SK-N-SH treated with all-trans-retinoic acid at 6 μM for 48 hours (cell line): ENCODE data around the gene TCAP.

Experiments
- ATAC-seq: fragments of 200-7000 bp; cut with Tn5 transposase; 3 replicates; pipeline ENCODE4 v1.9.1; 2020; ENCODE audit warnings: mild to moderate bottlenecking, moderate library complexity
- GLIS3 ChIP-seq: fragments of 250-450 bp; sonication (Bioruptor Pico); IDR thresholded peaks from 2 replicates; pipeline ENCODE4 v1.5.0; 2020; ENCODE audit warnings: mild to moderate bottlenecking, moderate library complexity
- ISL1 ChIP-seq: fragments of 250-450 bp; sonication (Bioruptor Pico); IDR thresholded peaks from 2 replicates; pipeline ENCODE4 v2.1.2; 2022; ENCODE audit warnings: mild to moderate bottlenecking, moderate library complexity
- OSR1 ChIP-seq: fragments of 250-450 bp; sonication (Bioruptor Pico); IDR thresholded peaks from 2 replicates; pipeline ENCODE4 v1.8.0; 2022; ENCODE audit warnings: moderate library complexity, mild to moderate bottlenecking, inconsistent platforms
- PPARA ChIP-seq: fragments of 250-450 bp; sonication (Bioruptor Pico); IDR thresholded peaks from 2 replicates; pipeline ENCODE4 v1.5.0; 2020; ENCODE audit warnings: mild to moderate bottlenecking, borderline replicate concordance
- RARB ChIP-seq: fragments of 250-450 bp; sonication (Bioruptor Pico); IDR thresholded peaks from 2 replicates; pipeline ENCODE4 v1.8.0; 2021; ENCODE audit warnings: mild to moderate bottlenecking, moderate library complexity
- TOX ChIP-seq: fragments of 250-450 bp; sonication (Bioruptor Pico); IDR thresholded peaks from 2 replicates; pipeline ENCODE4 v1.8.0; 2021; ENCODE audit warnings: mild to moderate bottlenecking, moderate library complexity, borderline replicate concordance
- ZC3H10 ChIP-seq: fragments of 250-450 bp; sonication (Bioruptor Pico); IDR thresholded peaks from 2 replicates; pipeline ENCODE4 v1.5.1; 2021; ENCODE audit warnings: mild to moderate bottlenecking, moderate library complexity
- ZFP3 ChIP-seq: fragments of 250-450 bp; sonication (Bioruptor Pico); IDR thresholded peaks from 2 replicates; pipeline ENCODE4 v1.5.0; 2020; ENCODE audit warnings: mild to moderate bottlenecking, moderate library complexity
- ZFP30 ChIP-seq: fragments of 450-650 bp; formaldehyde crosslinking; IDR thresholded peaks from 2 replicates; pipeline ENCODE4 v1.5.0; 2022; ENCODE audit warnings: mild to moderate bottlenecking, moderate library complexity
- ZNF565 ChIP-seq: fragments of 450-650 bp; formaldehyde crosslinking; conservative IDR thresholded peaks from 2 replicates; pipeline ENCODE4 v1.5.0; 2020; ENCODE audit warnings: low read depth, mild to moderate bottlenecking, moderate library complexity
- ZNF70 ChIP-seq: fragments of 450-650 bp; formaldehyde crosslinking; IDR thresholded peaks from 2 replicates; pipeline ENCODE4 v1.5.0; 2020; ENCODE audit warnings: mild to moderate bottlenecking, moderate library complexity
- ZNF8 ChIP-seq: fragments of 450-650 bp; formaldehyde crosslinking; IDR thresholded peaks from 2 replicates; pipeline ENCODE4 v1.5.0; 2020; ENCODE audit warnings: mild to moderate bottlenecking, moderate library complexity
- TF ChIP-seq, protein P1 (sequence below): fragments of 250-450 bp; sonication (Bioruptor Pico); IDR thresholded peaks from 2 replicates; pipeline ENCODE4 v1.8.0; 2020; ENCODE audit warnings: mild to moderate bottlenecking, moderate library complexity, borderline replicate concordance
- TF ChIP-seq, protein P2 (sequence below): fragments of 250-450 bp; sonication (Bioruptor Pico); IDR thresholded peaks from 2 replicates; pipeline ENCODE4 v1.5.1; 2021; ENCODE audit warnings: mild to moderate bottlenecking, moderate library complexity
- TF ChIP-seq, protein P3 (sequence below): fragments of 250-450 bp; sonication (Bioruptor Pico); IDR thresholded peaks from 2 replicates; pipeline ENCODE4 v1.8.0; 2021; ENCODE audit warnings: low read depth, mild to moderate bottlenecking, moderate library complexity, borderline replicate concordance
- TF ChIP-seq, protein P4 (sequence below): fragments of 250-450 bp; sonication (Bioruptor Pico); IDR thresholded peaks from 2 replicates; pipeline ENCODE4 v1.5.1; 2020; ENCODE audit warnings: low read depth, mild to moderate bottlenecking, moderate library complexity
- TF ChIP-seq, protein P5 (sequence below): fragments of 250-450 bp; sonication (Bioruptor Pico); IDR thresholded peaks from 2 replicates; pipeline ENCODE4 v1.5.0; 2020; ENCODE audit warnings: mild to moderate bottlenecking, moderate library complexity

Gene TCAP

DNA sequence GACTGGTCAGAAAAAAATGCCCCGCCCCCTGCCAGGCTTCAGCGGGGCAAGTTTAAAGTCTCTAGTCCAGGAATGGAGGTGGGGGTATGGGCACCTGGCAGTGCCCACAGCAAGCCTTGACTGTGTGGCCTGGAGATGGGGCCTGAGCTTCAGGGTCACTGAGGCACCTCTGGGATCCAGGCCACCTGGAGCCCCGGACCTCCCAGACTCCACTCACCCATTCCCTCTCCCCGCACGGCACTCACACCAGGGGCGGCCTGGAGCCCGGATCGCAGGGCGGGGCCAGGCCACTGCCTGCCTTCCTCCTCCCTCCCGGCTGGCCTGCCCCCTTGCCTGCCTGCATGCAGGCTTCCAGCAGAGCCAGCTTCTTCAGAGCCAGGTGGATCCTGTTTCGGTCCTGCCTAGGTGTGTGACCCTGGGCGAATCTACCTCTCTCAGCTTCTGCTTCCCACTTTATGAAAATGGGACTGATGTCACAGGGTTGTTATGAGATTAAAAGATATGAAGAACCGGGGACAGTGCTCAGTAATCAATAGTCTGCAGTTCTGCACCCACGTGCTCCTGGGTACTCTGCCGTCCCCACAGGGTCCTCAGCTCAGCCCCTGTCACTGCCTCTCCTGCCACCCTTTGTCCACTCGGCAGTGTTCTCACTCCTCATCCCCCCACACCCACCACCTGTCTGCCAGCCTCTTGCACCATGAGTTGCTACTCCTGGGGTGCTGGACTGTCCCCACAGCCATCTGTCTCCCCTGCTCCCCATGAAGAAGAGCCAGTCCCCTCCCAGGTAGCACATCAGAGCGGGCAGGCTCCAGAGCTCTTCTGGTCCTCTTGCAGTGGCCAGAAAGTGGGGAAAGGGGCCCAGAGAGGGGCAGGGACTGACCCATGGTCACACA, 1.2 kb upstream of the TCAP start:
- TF ChIP-seq PPARA (CRISPR knock-in tag): no peak
- no peak for TF ChIP-seq GLIS3
- TF ChIP-seq ZFP3: no peak
- TF ChIP-seq, protein P1, sequence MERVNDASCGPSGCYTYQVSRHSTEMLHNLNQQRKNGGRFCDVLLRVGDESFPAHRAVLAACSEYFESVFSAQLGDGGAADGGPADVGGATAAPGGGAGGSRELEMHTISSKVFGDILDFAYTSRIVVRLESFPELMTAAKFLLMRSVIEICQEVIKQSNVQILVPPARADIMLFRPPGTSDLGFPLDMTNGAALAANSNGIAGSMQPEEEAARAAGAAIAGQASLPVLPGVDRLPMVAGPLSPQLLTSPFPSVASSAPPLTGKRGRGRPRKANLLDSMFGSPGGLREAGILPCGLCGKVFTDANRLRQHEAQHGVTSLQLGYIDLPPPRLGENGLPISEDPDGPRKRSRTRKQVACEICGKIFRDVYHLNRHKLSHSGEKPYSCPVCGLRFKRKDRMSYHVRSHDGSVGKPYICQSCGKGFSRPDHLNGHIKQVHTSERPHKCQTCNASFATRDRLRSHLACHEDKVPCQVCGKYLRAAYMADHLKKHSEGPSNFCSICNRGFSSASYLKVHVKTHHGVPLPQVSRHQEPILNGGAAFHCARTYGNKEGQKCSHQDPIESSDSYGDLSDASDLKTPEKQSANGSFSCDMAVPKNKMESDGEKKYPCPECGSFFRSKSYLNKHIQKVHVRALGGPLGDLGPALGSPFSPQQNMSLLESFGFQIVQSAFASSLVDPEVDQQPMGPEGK (CRISPR knock-in tag): no peak
- TF ChIP-seq, protein P2, sequence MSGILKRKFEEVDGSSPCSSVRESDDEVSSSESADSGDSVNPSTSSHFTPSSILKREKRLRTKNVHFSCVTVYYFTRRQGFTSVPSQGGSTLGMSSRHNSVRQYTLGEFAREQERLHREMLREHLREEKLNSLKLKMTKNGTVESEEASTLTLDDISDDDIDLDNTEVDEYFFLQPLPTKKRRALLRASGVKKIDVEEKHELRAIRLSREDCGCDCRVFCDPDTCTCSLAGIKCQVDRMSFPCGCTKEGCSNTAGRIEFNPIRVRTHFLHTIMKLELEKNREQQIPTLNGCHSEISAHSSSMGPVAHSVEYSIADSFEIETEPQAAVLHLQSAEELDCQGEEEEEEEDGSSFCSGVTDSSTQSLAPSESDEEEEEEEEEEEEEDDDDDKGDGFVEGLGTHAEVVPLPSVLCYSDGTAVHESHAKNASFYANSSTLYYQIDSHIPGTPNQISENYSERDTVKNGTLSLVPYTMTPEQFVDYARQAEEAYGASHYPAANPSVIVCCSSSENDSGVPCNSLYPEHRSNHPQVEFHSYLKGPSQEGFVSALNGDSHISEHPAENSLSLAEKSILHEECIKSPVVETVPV (CRISPR knock-in tag): no peak
- no peak for TF ChIP-seq ZFP30 (CRISPR knock-in tag)
- TF ChIP-seq OSR1 (CRISPR knock-in tag): no peak
- TF ChIP-seq, protein P3, sequence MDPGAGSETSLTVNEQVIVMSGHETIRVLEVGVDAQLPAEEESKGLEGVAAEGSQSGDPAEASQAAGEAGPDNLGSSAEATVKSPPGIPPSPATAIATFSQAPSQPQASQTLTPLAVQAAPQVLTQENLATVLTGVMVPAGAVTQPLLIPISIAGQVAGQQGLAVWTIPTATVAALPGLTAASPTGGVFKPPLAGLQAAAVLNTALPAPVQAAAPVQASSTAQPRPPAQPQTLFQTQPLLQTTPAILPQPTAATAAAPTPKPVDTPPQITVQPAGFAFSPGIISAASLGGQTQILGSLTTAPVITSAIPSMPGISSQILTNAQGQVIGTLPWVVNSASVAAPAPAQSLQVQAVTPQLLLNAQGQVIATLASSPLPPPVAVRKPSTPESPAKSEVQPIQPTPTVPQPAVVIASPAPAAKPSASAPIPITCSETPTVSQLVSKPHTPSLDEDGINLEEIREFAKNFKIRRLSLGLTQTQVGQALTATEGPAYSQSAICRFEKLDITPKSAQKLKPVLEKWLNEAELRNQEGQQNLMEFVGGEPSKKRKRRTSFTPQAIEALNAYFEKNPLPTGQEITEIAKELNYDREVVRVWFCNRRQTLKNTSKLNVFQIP (CRISPR knock-in tag): no peak
- TF ChIP-seq, protein P4, sequence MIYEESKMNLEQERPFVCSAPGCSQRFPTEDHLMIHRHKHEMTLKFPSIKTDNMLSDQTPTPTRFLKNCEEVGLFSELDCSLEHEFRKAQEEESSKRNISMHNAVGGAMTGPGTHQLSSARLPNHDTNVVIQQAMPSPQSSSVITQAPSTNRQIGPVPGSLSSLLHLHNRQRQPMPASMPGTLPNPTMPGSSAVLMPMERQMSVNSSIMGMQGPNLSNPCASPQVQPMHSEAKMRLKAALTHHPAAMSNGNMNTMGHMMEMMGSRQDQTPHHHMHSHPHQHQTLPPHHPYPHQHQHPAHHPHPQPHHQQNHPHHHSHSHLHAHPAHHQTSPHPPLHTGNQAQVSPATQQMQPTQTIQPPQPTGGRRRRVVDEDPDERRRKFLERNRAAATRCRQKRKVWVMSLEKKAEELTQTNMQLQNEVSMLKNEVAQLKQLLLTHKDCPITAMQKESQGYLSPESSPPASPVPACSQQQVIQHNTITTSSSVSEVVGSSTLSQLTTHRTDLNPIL (CRISPR knock-in tag): no peak
- TF ChIP-seq RARB (CRISPR knock-in tag): no peak
- no peak for TF ChIP-seq TOX (CRISPR knock-in tag)
- TF ChIP-seq ZNF8 (CRISPR knock-in tag): no peak
- TF ChIP-seq, protein P5, sequence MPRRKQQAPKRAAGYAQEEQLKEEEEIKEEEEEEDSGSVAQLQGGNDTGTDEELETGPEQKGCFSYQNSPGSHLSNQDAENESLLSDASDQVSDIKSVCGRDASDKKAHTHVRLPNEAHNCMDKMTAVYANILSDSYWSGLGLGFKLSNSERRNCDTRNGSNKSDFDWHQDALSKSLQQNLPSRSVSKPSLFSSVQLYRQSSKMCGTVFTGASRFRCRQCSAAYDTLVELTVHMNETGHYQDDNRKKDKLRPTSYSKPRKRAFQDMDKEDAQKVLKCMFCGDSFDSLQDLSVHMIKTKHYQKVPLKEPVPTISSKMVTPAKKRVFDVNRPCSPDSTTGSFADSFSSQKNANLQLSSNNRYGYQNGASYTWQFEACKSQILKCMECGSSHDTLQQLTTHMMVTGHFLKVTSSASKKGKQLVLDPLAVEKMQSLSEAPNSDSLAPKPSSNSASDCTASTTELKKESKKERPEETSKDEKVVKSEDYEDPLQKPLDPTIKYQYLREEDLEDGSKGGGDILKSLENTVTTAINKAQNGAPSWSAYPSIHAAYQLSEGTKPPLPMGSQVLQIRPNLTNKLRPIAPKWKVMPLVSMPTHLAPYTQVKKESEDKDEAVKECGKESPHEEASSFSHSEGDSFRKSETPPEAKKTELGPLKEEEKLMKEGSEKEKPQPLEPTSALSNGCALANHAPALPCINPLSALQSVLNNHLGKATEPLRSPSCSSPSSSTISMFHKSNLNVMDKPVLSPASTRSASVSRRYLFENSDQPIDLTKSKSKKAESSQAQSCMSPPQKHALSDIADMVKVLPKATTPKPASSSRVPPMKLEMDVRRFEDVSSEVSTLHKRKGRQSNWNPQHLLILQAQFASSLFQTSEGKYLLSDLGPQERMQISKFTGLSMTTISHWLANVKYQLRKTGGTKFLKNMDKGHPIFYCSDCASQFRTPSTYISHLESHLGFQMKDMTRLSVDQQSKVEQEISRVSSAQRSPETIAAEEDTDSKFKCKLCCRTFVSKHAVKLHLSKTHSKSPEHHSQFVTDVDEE (CRISPR knock-in tag): no peak
- no peak for TF ChIP-seq ISL1 (CRISPR knock-in tag)
- TF ChIP-seq ZNF565 (CRISPR knock-in tag): no peak
- no peak for ATAC-seq

DNA sequence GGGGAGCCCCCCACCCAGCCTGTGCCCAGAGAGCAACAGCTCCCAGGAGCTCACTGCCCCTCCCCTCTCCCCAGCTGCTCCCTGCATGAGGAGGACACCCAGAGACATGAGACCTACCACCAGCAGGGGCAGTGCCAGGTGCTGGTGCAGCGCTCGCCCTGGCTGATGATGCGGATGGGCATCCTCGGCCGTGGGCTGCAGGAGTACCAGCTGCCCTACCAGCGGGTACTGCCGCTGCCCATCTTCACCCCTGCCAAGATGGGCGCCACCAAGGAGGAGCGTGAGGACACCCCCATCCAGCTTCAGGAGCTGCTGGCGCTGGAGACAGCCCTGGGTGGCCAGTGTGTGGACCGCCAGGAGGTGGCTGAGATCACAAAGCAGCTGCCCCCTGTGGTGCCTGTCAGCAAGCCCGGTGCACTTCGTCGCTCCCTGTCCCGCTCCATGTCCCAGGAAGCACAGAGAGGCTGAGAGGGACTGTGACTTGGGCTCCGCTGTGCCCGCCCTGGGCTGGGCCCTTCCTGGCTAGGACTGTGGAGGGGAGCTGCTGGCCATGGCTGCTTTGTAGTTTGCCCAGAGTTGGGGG, 584 bp downstream of the TCAP start:
- peak; percentile 50 for ATAC-seq
- TF ChIP-seq, protein P3 (CRISPR knock-in tag): no peak
- TF ChIP-seq ZNF8 (CRISPR knock-in tag) (no peak), ZFP3 (no peak), ZNF70 (no peak), ZC3H10 (CRISPR knock-in tag) (no peak)
- TF ChIP-seq, protein P1 (CRISPR knock-in tag): no peak
- TF ChIP-seq, protein P2 (CRISPR knock-in tag): no peak
- TF ChIP-seq, protein P5 (CRISPR knock-in tag): no peak
